ENCODE measurements around the gene BEND5. TPM values are rescaled to one million over a fixed set of nuclear protein-coding genes. Genes with fewer than 3 reads are reported as not detected.

The BEND5 gene
- total RNA-seq, 1 donor from 2014 or later, result 1.7 TPM

GRCh38 chr1:48728584-48728983 is 48.1 kb downstream of the BEND5 start:
- no peaks in the 10 kb centered on the region for H3K9me3 Mint-ChIP-seq (ENCODE audit: unreplicated experiment)
- H3K27me3 Mint-ChIP-seq (ENCODE audit: unreplicated experiment), result no peaks in the 10 kb centered on the region
- H3K36me3 Mint-ChIP-seq (ENCODE audit: unreplicated experiment), result no peaks in the 10 kb centered on the region
- no peak for DNase-seq (ENCODE audit: extremely low spot score, unreplicated experiment)
- H3K4me3 Mint-ChIP-seq (ENCODE audit: unreplicated experiment), result no peak overlapping the region
- TF ChIP-seq CTCF (IDR thresholded peaks at IDR 0.05), result no peak
- no peaks in the 10 kb centered on the region for H3K4me1 Mint-ChIP-seq (ENCODE audit: unreplicated experiment)
- no peak overlapping the region for H3K27ac Mint-ChIP-seq (ENCODE audit: unreplicated experiment)

- Mint-ChIP-seq H3K9me3 (ENCODE audit: unreplicated experiment) (no peaks in the 10 kb centered on the region), H3K27ac (ENCODE audit: unreplicated experiment) (no peak overlapping the region), H3K4me3 (ENCODE audit: unreplicated experiment) (no peak overlapping the region), H3K36me3 (ENCODE audit: unreplicated experiment) (no peaks in the 10 kb centered on the region), H3K27me3 (ENCODE audit: unreplicated experiment) (no peaks in the 10 kb centered on the region), H3K4me1 (ENCODE audit: unreplicated experiment) (no peaks in the 10 kb centered on the region)
- DNase-seq (ENCODE audit: extremely low spot score, unreplicated experiment), result no peak
- no peak for TF ChIP-seq CTCF (IDR thresholded peaks at IDR 0.05)
Measured at GRCh38 chr1:48726557-48727215, 50.0 kb downstream of the BEND5 start.

- H3K27ac Mint-ChIP-seq (ENCODE audit: unreplicated experiment), result no peak overlapping the region
Measured at GRCh38 chr1:48726139-48726538, 50.6 kb downstream of the BEND5 start.

GRCh38 chr1:48725341-48726046 is 51.2 kb downstream of the BEND5 start:
- H3K27me3 Mint-ChIP-seq (ENCODE audit: unreplicated experiment), result no peaks in the 10 kb centered on the region
- no peak for DNase-seq (ENCODE audit: extremely low spot score, unreplicated experiment)
- H3K9me3 Mint-ChIP-seq (ENCODE audit: unreplicated experiment), result no peaks in the 10 kb centered on the region

More at GRCh38 chr1:48726139-48726538, 50.6 kb downstream of the BEND5 start:
- H3K4me1 Mint-ChIP-seq (ENCODE audit: unreplicated experiment), result no peaks in the 10 kb centered on the region
- H3K9me3 Mint-ChIP-seq (ENCODE audit: unreplicated experiment), result no peaks in the 10 kb centered on the region
- no peak for DNase-seq (ENCODE audit: extremely low spot score, unreplicated experiment)
- no peaks in the 10 kb centered on the region for H3K27me3 Mint-ChIP-seq (ENCODE audit: unreplicated experiment)
- no peaks in the 10 kb centered on the region for H3K36me3 Mint-ChIP-seq (ENCODE audit: unreplicated experiment)
- no peak overlapping the region for H3K4me3 Mint-ChIP-seq (ENCODE audit: unreplicated experiment)
- no peak for TF ChIP-seq CTCF (IDR thresholded peaks at IDR 0.05)

More at GRCh38 chr1:48725341-48726046, 51.2 kb downstream of the BEND5 start:
- H3K27ac Mint-ChIP-seq (ENCODE audit: unreplicated experiment), result no peak overlapping the region
- no peaks in the 10 kb centered on the region for H3K4me1 Mint-ChIP-seq (ENCODE audit: unreplicated experiment)
- no peak for TF ChIP-seq CTCF (IDR thresholded peaks at IDR 0.05)
- H3K36me3 Mint-ChIP-seq (ENCODE audit: unreplicated experiment), result no peaks in the 10 kb centered on the region
- no peak overlapping the region for H3K4me3 Mint-ChIP-seq (ENCODE audit: unreplicated experiment)
